Panc1 (cell line): Measurements from ENCODE around the gene IFFO2. TPM values are rescaled to one million over a fixed set of nuclear protein-coding genes. Genes with fewer than 3 reads are reported as not detected.

Experiments used
- ATAC-seq: fragments of 200-7000 bp; cut with Tn5 transposase; 2 replicates; pipeline ENCODE4 v1.9.1; 2020; ENCODE audit warnings: mild to moderate bottlenecking, moderate library complexity
- BruUV-seq: library from RNA; stranded (reverse); fragments of 400-500 nt; replicated peaks from 2 replicates; lab custom pipeline; 2021; lab: Mats Ljungman, UMichigan
- CTCF ChIA-PET: fragments of 300-600 bp; sonication (Branson Sonifier 250); formaldehyde crosslinking; loops from one replicate; lab custom pipeline; 2022; ENCODE audit warnings: antibody characterized with exemption; lab: Charles Lee
- POLR2A ChIA-PET: fragments of 300-600 bp; sonication (Branson Sonifier 250); formaldehyde crosslinking; loops from one replicate; lab custom pipeline; 2022; ENCODE audit warnings: antibody characterized with exemption; lab: Charles Lee
- DNase-seq: peaks from one replicate; pipeline ENCODE4 v3.0.0-alpha.2; 2010; ENCODE audit warnings: low read depth, low spot score
- H3K27ac ChIP-seq: 2 replicates; pipeline ENCODE4 v1.5.1; 2011; ENCODE audit warnings: mild to moderate bottlenecking, low read length, inconsistent platforms
- H3K27me3 ChIP-seq: fragments of 200-500 bp; sonication (Bioruptor generic); 2 replicates; pipeline ENCODE4 v1.6.0; 2014; ENCODE audit warnings: low read length, inconsistent platforms; ENCODE audit not compliant: control insufficient read depth, insufficient read depth
- H3K36me3 ChIP-seq: fragments of 200-500 bp; sonication (Bioruptor generic); 2 replicates; pipeline ENCODE4 v1.5.1; 2014; ENCODE audit warnings: inconsistent platforms, mild to moderate bottlenecking, low read length, moderate library complexity; ENCODE audit not compliant: control insufficient read depth, insufficient read depth
- H3K4me1 ChIP-seq: 2 replicates; pipeline ENCODE4 v1.5.1; 2011; ENCODE audit warnings: inconsistent platforms, mild to moderate bottlenecking, low read length, moderate library complexity; ENCODE audit not compliant: control insufficient read depth, insufficient read depth
- H3K4me3 ChIP-seq, 2 experiments: 2 replicates each; pipeline ENCODE4 v1.5.1; 2011 to 2012; ENCODE audit warnings: low read depth in 2 of 2, low read length in 2 of 2, mild to moderate bottlenecking in 2 of 2, inconsistent platforms in 1 of 2, moderate library complexity in 1 of 2
- H3K9me3 ChIP-seq: fragments of 200-500 bp; sonication (Bioruptor generic); 2 replicates; pipeline ENCODE4 v1.5.1; 2014; ENCODE audit warnings: low read depth, mild to moderate bottlenecking, inconsistent platforms, low read length, moderate library complexity; ENCODE audit not compliant: control insufficient read depth, insufficient read depth
- CTCF ChIP-seq: fragments of 450-650 bp; IDR thresholded peaks from 2 replicates; pipeline ENCODE4 v1.5.1; 2017; ENCODE audit warnings: mild to moderate bottlenecking
- POLR2AphosphoS5 ChIP-seq: IDR thresholded peaks from 2 replicates; pipeline ENCODE4 v1.6.1; 2012; ENCODE audit warnings: mild to moderate bottlenecking, low read depth, low read length, moderate library complexity
- SIN3A ChIP-seq: IDR thresholded peaks from 2 replicates; pipeline ENCODE4 v1.6.1; 2012; ENCODE audit warnings: low read depth, mild to moderate bottlenecking, low read length, moderate library complexity, borderline replicate concordance; ENCODE audit not compliant: insufficient read depth
- TCF7L2 ChIP-seq: IDR thresholded peaks from 2 replicates; pipeline ENCODE4 v1.6.1; 2011; ENCODE audit warnings: mild to moderate bottlenecking, low read depth, low read length, inconsistent platforms
- in situ Hi-C: cut with HindIII; loops from 2 replicates; pipeline ENCODE4 v1.10.0; 2016; ENCODE audit warnings: low sequenced_read_pairs, low pct_unique_long_range_greater_than_20kb
- intact Hi-C: fragments of 100-400 bp; cut with micrococcal nuclease; formaldehyde crosslinking; loops from one replicate; pipeline ENCODE4 v1.10.0; 2022; ENCODE audit not compliant: unreplicated experiment
- total RNA-seq: library from RNA; stranded (reverse); gene quantifications from one replicate; pipeline ENCODE4 v1.2.1, GENCODE V29; 2021; ENCODE audit not compliant: unreplicated experiment
- TF ChIP-seq, protein P1 (sequence below), 2 experiments: IDR thresholded peaks; 2 replicates each; pipeline ENCODE4 v1.6.1; 2011 to 2012; ENCODE audit warnings: low read depth in 2 of 2, control low read depth in 1 of 2, low read length in 1 of 2, mild to moderate bottlenecking in 1 of 2, moderate library complexity in 1 of 2; ENCODE audit not compliant: insufficient read depth in 1 of 2

The IFFO2 gene
- total RNA-seq, 1 experiment from 2014 or later: 59.4 TPM

GRCh38 chr1:18999359-18999758, 42.9 kb upstream of the IFFO2 start:
- intact Hi-C loops: no loop called here
- Histone ChIP-seq H3K27ac (no peak overlapping the region), H3K4me1 (no peaks in the 10 kb centered on the region), H3K36me3 (no peaks in the 10 kb centered on the region), H3K9me3 (peaks cover 11% of the 10 kb centered on the region; the same call in 1 of the 2 replicates), H3K4me3 (no peak overlapping the region), H3K27me3 (no peaks in the 10 kb centered on the region)
- TF ChIP-seq TCF7L2 (no peak), POLR2AphosphoS5 (no peak), SIN3A (no peak), CTCF (no peak)
- TF ChIP-seq, protein P1, sequence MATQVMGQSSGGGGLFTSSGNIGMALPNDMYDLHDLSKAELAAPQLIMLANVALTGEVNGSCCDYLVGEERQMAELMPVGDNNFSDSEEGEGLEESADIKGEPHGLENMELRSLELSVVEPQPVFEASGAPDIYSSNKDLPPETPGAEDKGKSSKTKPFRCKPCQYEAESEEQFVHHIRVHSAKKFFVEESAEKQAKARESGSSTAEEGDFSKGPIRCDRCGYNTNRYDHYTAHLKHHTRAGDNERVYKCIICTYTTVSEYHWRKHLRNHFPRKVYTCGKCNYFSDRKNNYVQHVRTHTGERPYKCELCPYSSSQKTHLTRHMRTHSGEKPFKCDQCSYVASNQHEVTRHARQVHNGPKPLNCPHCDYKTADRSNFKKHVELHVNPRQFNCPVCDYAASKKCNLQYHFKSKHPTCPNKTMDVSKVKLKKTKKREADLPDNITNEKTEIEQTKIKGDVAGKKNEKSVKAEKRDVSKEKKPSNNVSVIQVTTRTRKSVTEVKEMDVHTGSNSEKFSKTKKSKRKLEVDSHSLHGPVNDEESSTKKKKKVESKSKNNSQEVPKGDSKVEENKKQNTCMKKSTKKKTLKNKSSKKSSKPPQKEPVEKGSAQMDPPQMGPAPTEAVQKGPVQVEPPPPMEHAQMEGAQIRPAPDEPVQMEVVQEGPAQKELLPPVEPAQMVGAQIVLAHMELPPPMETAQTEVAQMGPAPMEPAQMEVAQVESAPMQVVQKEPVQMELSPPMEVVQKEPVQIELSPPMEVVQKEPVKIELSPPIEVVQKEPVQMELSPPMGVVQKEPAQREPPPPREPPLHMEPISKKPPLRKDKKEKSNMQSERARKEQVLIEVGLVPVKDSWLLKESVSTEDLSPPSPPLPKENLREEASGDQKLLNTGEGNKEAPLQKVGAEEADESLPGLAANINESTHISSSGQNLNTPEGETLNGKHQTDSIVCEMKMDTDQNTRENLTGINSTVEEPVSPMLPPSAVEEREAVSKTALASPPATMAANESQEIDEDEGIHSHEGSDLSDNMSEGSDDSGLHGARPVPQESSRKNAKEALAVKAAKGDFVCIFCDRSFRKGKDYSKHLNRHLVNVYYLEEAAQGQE (IDR thresholded peaks at IDR 0.05; ENCODE audit: insufficient read depth in 1 of 2, low read depth in 2 of 2, low read length in 1 of 2): no peak
- no TSS peak for BruUV-seq
- no peak for ATAC-seq
- POLR2A ChIA-PET: no interaction called here
- CTCF ChIA-PET: no interaction called here
- no peak for DNase-seq
- in situ Hi-C loops: no loop called here

GRCh38 chr1:18998016-18998724, 41.7 kb upstream of the IFFO2 start:
- no peaks in the 10 kb centered on the region for H3K27me3 ChIP-seq
- intact Hi-C loops (no loop called here), in situ Hi-C loops (no loop called here)
- DNase-seq (no peak), ATAC-seq (no peak)
- ChIA-PET POLR2A (no interaction called here), CTCF (no interaction called here)
- TF ChIP-seq POLR2AphosphoS5 (no peak), TCF7L2 (no peak), CTCF (no peak), SIN3A (no peak)
- TF ChIP-seq, protein P1 (IDR thresholded peaks at IDR 0.05; ENCODE audit: insufficient read depth in 1 of 2, low read depth in 2 of 2, low read length in 1 of 2): no peak
- peak overlapping the region; percentile 9; the same call in 1 of the 2 replicates for H3K27ac ChIP-seq
- BruUV-seq: no TSS peak
- peaks cover 11% of the 10 kb centered on the region; the same call in 1 of the 2 replicates for H3K9me3 ChIP-seq
- no peaks in the 10 kb centered on the region for H3K4me1 ChIP-seq
- H3K36me3 ChIP-seq: no peaks in the 10 kb centered on the region
- H3K4me3 ChIP-seq: no peak overlapping the region
